Subcutaneous adipose tissue (tissue), 4 donors: ENCODE results near the gene REEP3. TPM values are rescaled to one million over a fixed set of nuclear protein-coding genes. Genes with fewer than 3 reads are reported as not detected.

Experiments
- total RNA-seq, 4 donors: library from RNA; depleted of rRNA; stranded (reverse); fragments of >200 nt; gene quantifications; one replicate each; pipeline ENCODE4 v1.1.0, GENCODE V29; 2016
- TF ChIP-seq, protein P1 (sequence below): fragments of 450-650 bp; IDR thresholded peaks from one replicate; pipeline ENCODE4 v1.5.1; 2016; ENCODE audit warnings: low read depth, mild to moderate bottlenecking, control low read depth, antibody characterized with exemption, moderate library complexity

REEP3 gene
- total RNA-seq, 4 donors from 2014 or later, result 55.9 to 116 (median 61.4) TPM

DNA sequence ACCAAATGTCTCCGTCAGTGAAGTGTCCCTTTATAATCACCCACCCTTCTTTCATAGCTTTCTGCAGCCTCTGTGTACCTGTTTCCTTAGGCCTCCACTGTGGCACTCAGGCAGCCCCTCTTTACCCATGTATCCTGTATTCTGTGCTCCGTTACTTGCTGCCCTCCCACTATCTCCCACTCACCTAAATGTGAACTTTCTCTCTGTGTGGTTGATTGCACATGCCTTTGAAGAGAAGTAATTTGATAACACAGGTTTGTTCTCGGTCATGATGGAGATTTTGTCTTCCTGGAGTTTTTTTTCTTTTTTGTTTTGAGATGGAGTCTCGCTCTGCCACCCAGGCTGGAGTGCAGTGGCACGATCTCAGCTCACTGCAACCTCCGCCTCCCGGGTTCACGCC lies 61.5 kb downstream of the REEP3 start:
- TF ChIP-seq, protein P1, sequence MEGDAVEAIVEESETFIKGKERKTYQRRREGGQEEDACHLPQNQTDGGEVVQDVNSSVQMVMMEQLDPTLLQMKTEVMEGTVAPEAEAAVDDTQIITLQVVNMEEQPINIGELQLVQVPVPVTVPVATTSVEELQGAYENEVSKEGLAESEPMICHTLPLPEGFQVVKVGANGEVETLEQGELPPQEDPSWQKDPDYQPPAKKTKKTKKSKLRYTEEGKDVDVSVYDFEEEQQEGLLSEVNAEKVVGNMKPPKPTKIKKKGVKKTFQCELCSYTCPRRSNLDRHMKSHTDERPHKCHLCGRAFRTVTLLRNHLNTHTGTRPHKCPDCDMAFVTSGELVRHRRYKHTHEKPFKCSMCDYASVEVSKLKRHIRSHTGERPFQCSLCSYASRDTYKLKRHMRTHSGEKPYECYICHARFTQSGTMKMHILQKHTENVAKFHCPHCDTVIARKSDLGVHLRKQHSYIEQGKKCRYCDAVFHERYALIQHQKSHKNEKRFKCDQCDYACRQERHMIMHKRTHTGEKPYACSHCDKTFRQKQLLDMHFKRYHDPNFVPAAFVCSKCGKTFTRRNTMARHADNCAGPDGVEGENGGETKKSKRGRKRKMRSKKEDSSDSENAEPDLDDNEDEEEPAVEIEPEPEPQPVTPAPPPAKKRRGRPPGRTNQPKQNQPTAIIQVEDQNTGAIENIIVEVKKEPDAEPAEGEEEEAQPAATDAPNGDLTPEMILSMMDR, result no peak

DNA sequence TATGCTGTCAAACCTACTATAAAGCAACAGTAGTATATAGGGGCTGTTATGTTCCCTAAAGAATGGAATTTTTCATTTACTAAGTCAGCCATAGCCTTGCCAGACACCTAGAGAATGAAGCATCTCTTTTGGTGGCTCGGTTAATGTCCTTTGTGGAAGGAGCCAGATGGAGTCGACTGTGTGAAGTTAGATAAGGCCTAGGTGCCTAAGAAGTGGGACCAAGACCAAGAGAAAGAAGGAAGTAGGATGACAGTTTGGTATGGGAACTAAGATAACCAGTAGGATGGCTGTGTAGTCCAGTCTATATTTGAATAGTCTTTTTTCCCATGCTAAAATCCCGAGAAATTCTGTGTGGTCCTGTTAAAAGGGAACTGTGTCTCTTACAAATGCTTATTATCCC lies 62.2 kb downstream of the REEP3 start:
- TF ChIP-seq, protein P1, result no peak

DNA sequence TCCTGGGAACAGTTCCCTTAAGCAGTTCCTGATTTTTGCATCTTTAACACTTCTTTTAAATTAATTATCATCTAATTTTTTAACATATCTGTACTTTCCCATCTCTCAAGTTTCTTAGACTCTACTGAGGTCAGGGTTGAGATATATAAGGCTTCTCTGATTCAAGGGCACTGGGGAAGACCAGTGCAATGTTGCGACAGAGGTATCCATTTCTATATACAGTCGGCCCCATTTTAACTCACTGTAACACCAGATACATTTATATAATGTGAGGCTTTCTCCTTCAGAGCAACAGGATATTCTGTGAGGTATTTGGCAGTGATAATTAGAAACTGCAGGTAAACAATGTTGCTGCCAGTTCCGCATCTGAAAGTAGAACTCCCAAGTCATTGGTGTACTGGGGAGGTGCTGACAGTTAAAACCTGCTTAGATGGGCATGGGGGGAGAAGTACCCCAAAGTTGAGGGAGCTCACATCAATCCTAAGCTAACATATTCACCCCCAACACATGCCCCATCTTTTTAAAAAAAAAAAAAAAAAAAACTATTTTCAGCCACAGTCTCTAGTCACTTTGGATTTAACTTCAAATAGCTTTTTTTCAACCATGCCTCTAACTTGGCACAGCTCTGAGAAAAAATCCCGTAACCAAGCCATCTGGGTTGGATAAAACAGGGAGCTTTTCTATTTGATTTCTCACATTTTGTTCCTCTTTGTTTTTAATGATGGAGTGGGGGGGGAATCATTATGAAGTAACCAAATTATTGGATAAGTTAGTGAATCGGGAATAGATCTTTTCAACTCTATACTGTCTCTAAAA lies 62.9 kb downstream of the REEP3 start:
- TF ChIP-seq, protein P1, result no peak

DNA sequence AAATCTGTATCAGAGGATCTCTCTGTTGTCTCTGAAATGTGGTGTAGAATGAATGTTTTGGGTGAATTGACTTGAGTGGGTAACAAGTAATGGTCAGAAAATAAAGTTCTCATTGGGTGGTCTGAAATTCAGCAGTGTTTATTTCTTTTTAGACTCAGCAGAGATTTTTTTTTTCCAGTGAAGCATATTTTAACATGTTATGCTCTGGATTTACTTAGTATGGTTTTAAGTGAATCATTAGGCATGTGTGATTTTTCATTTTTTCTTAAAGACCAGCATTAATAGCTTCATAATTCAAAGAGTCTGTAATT lies 63.5 kb downstream of the REEP3 start:
- TF ChIP-seq, protein P1, result no peak

GRCh38 chr10:63585041-63585440 lies 63.8 kb downstream of the REEP3 start:
- TF ChIP-seq, protein P1, result no peak

- TF ChIP-seq, protein P1, result no peak
Measured at GRCh38 chr10:63586043-63586442, 64.8 kb downstream of the REEP3 start.

- TF ChIP-seq, protein P1, result no peak
Measured at GRCh38 chr10:63587191-63587590, 66.0 kb downstream of the REEP3 start.
